NOMO-1 treated with dmso at 0.1 percent for 144 hours (cell line): ENCODE data around the gene FGL2.
"Not testable (repeated sequence)": the region's sequence is repeated elsewhere in the genome, so short reads cannot be mapped to it uniquely, and the experiment has no call there.

Experiments
- DNase-seq: peaks from one replicate; lab custom pipeline; 2025; ENCODE audit not compliant: unreplicated experiment; lab: John Stamatoyannopoulos, UW

The FGL2 gene

DNA sequence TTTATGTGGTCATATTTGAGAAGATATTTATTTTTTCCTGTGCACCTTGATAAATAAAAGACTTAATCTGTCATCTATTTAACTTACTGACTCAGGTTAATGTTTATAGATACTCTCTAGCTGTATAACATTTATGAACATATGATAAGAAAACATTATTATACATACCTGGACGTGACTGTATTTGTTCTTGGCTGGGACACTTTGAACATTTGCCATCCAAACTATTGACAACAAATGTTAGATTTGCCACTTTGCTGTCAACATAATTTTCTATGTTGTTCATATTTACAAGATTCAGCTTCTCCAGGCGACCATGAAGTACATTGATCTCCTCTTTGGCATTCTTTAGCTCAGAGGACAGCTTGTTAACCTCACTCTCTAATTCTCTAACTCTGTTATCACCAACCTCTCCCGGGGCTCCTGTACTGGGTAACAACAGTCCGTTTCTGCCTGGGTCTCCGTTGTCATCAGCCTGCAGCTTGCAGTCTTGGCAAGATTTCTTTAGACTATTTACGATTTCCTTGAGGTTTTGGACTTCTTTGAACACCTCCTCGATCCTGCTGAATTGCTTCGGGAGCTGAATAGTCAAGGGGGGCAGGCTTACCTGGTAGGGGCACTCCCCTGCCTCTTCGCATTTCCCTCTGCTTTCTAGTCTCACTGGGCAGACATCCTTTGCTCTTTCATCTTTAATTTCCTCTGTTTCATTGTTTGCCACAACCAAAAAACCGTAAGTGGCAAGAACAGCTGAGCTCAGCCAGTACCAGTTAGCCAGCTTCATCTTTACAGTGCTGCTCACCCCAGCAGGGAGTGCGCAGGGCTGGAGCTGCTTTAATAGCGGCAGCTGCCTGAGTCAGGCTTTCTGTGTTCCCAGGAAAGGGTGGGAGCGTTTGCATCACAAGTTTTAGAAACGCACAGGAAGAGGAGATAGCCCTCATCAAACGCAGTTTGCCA, at the start of gene FGL2:
TSS of gene FGL2 (minus strand) at position 807 of the 954 bp plus-strand sequence. CDS start at position 781, 26 bp downstream.
- peak; percentile 36 for DNase-seq

DNA sequence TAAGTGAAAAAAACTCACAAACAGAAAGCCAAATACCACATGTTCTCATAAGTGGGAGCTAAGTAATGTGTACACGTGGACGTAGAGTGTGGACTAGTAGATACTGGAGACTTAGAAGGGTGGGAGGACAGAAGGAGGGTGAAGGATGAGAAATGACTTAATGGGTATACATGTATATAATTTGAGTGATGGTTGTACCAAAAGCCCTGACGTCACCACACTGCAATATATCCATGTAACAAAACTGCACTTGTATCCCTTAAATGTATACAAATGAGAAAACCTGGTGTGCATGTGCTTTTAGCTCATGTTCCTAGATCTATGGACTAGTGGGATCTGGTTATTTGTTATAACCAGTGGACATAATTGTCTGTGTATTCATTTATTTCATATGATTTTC, 48.5 kb upstream of the FGL2 start:
- DNase-seq: no peak

GRCh38 chr7:77247206-77247850, 47.7 kb upstream of the FGL2 start:
- DNase-seq: peak; percentile 82

GRCh38 chr7:77246026-77246640, 46.5 kb upstream of the FGL2 start:
- no peak for DNase-seq

DNA sequence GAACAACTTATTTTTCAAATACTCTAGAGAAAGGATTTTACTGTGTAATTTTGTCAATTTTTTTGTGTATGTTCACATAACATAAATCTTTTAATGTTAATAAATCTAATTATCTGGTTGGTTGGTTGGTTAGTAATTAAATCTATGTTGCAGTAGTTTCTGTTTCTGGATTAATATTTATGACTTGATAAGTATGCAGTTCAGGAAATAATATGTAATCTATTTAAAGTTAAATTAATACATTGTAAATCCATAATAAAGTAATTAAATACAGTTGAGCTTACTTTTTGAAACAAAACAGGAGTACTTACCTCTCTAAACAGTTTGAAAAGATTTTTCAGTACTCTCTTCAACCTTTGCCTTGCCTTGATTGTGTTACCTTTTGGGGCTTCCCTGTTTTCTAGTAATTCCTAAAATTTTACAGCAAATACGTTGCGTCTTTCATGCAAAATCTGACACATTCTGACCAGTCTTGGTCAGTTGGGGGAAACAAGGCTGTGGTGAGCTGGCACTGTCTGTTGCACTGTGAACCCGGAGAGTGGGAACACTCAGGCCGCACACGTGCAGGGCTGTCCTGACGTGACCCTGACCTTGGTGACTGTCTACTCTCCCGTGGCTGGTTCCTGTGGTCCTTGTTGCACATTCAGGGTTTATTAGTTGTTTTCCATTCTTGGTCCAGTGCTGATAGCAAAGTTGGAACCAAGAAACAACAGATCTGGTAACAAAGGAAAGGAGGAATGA, 45.6 kb upstream of the FGL2 start:
- no peak for DNase-seq

GRCh38 chr7:77244222-77244934, 44.8 kb upstream of the FGL2 start:
- no peak for DNase-seq

- DNase-seq: no peak
These were observed 42.9 kb upstream of the FGL2 start for GRCh38 chr7:77242554-77242953.

GRCh38 chr7:77242068-77242467, 42.4 kb upstream of the FGL2 start:
- no peak for DNase-seq

DNA sequence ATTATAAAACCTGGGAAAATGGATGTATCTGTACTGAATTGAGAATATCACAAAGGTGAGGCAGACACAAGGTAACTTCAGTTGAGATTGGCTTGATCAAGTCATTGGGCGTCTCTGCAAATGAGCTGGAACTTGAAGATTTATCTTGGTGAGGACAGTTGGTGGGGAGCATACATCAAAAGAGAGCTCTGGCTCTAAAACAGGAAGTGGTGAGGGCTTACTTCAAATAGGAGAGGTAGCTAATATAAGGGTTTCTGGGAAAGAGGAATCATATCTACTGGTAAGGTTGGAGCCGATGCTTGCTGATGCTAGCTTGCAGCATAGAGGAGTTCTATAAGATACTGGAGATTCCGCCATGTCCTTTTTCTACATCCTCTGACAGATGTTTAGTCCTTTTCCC, 39.9 kb upstream of the FGL2 start:
- DNase-seq: peak; percentile 77

- DNase-seq: peak; percentile 100
These were observed 39.1 kb upstream of the FGL2 start for GRCh38 chr7:77238703-77239136.

- no peak for DNase-seq
These were observed 35.7 kb upstream of the FGL2 start for GRCh38 chr7:77235276-77235675.

DNA sequence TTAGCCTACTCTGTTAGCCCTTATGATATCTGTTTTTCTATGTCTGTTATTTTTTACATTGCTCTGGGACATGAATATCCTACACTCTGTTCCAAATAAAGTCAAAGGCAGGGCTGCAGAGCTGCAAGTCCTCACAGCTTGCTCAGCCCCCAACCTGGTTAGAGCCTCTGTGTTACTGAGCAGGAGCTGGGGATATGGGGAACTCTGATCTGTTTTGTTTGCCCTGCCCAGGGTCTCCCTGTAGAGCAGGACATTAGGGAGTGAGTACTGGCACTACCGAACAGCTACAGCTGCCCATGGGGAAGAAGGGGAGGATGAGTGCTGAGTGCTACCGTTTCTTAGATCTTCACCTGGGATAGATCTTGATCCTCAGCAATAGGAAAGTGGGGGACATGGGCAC, 32.8 kb upstream of the FGL2 start:
- DNase-seq: no peak

DNA sequence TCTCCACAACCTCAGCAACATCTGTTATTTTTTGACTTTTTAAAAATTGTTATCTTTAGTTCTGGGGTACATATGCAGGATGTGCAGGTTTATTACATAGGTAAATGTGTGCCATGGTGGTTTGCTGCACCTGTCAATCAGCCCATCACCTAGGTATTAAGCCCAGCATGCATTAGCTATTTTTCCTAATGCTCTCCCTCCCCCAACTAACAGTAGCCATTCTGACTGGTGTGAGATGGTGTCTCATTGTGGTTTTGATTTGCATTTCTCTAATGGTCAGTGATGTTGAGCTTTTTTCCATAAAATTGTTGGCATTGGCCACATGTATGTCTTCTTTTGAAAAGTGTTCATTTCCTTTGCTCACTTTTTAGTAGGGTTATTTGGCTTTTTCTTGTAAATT, 29.2 kb upstream of the FGL2 start:
- DNase-seq: not testable (repeated sequence)

- no peak for DNase-seq
These were observed 26.8 kb upstream of the FGL2 start for GRCh38 chr7:77226357-77226839.

GRCh38 chr7:77223261-77223660, 23.6 kb upstream of the FGL2 start:
- DNase-seq: no peak

DNA sequence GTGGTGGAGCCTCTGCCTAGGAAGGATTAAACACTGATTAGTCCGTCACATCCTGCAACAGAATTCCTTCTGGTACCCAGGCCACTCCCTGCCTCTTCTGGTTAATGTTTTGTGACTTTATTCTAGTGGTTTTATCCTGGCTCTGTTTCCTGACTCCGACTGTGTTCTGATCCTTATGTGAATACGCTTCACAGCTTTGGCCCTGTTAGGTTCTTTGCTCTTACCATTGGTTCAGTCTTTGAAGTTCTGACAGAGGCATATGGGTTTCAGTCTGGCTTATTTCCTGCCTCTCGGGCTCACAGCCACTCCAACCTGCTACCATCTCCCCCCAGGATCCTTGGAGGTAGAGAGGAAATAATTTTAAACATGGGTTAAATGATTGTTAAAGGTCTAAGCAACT, 23.2 kb upstream of the FGL2 start:
- DNase-seq: no peak

- DNase-seq: peak; percentile 52
These were observed 22.4 kb upstream of the FGL2 start for GRCh38 chr7:77222065-77222464.

DNA sequence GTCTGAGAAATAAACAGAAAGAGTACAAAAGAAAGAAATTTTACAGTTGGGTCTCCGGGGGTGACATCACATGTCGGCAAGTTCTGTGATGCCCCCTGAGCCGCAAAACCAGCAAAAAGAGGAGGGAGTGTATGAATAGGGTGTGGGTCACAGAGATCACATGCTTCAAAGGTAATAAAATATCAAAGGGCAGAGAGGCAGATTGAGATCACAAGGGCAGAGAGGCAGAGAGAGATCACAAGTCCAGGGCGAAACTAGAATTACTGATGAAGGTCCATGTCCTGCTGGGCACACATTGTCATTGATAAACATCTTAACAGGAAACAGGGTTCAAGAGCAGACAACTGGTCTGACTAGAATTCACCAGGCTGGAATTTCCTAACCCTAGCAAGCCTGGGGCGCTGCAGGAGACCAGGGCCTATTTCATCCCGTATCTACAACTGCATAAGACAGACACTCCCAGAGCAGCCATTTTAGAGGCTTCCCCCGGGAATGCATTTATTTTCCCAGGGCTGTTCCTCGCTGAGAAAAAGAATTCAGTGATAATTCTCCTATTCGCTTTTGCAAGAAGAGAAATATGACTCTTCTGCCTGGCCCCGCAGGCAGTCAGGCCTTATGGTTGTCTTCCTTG, 20.2 kb upstream of the FGL2 start:
- not testable (repeated sequence) for DNase-seq

DNA sequence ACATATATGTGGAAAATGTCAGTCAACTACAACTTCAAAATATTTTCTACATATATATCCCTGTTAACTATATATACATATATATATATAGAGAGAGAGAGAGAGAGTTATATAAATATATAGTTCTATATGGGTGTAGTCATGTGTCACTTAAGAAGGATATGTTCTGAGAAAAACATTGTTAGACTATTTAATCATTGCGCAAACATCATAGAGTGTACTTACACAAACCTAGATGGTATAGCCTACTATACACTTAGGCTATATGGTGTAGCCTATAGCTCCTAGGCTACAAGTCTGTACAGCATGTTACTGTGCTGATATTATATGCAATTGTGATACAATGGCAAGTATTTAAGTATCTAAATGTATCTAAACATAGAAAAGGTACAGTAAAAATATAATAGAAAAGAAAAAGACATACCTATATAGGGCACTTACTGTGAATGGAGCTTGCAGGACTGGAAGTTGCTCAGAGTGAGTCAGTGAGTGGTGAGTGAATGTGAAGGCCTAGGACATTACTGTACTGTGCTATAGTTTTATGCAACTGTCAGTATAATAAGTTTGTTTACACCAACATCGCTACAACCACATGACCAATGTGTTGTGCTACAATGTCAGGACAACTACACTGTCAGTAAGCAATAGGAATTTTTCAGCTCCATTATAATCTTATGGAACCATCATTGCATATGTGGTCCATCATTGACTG, 18.0 kb upstream of the FGL2 start:
- no peak for DNase-seq
